GM12873 (cell line): ENCODE measurements around the gene ALDH1L2.

ENCODE experiments used
- TF ChIP-seq, protein P1 (sequence below): IDR thresholded peaks from 2 replicates; pipeline ENCODE4 v1.5.1; 2012; ENCODE audit warnings: low read depth, mild to moderate bottlenecking, moderate library complexity, low read length, control low read depth; ENCODE audit not compliant: insufficient read depth; ENCODE audit errors: missing control alignments

The ALDH1L2 gene

GRCh38 chr12:105084251-105085250 lies at the start of gene ALDH1L2:
TSS of gene ALDH1L2 (minus strand) at chr12:105084458. CDS start at chr12:105084436, 22 bp downstream.
- TF ChIP-seq, protein P1, sequence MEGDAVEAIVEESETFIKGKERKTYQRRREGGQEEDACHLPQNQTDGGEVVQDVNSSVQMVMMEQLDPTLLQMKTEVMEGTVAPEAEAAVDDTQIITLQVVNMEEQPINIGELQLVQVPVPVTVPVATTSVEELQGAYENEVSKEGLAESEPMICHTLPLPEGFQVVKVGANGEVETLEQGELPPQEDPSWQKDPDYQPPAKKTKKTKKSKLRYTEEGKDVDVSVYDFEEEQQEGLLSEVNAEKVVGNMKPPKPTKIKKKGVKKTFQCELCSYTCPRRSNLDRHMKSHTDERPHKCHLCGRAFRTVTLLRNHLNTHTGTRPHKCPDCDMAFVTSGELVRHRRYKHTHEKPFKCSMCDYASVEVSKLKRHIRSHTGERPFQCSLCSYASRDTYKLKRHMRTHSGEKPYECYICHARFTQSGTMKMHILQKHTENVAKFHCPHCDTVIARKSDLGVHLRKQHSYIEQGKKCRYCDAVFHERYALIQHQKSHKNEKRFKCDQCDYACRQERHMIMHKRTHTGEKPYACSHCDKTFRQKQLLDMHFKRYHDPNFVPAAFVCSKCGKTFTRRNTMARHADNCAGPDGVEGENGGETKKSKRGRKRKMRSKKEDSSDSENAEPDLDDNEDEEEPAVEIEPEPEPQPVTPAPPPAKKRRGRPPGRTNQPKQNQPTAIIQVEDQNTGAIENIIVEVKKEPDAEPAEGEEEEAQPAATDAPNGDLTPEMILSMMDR: no peak

DNA sequence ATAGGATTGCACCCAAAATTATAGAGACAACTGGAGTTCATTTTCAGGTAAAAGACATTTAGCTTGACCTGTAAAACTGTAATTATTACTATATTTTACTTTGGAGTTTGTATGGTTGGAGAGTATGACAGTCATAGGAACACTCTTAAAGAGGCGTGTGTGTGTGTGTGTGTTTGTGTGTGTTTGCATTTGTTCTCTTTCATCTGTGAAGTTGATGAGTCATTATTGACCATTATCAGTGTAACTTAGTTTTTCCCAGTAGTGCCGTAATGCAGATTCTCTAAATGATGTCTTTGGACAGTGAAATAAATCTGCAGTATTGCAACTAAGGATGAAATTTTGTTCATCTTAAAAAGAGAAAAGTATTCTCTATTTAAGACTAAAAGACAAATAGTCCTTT lies 36.3 kb upstream of the ALDH1L2 start:
- TF ChIP-seq, protein P1: no peak

- TF ChIP-seq, protein P1: no peak
Measured at GRCh38 chr12:105116969-105117368, 32.7 kb upstream of the ALDH1L2 start.

- TF ChIP-seq, protein P1: no peak
Measured at GRCh38 chr12:105113094-105113493, 28.8 kb upstream of the ALDH1L2 start.

- TF ChIP-seq, protein P1: no peak
Measured at GRCh38 chr12:105110851-105111250, 26.6 kb upstream of the ALDH1L2 start.

- TF ChIP-seq, protein P1: no peak
Measured at GRCh38 chr12:105109465-105110212, 25.4 kb upstream of the ALDH1L2 start.

GRCh38 chr12:105107494-105108371 lies 23.5 kb upstream of the ALDH1L2 start, which contains the start of gene WASHC4:
TSS of gene WASHC4 (plus strand) at chr12:105107731. CDS start at chr12:105107801, 70 bp downstream.
- TF ChIP-seq, protein P1: no peak
